ENCODE measurements around the gene MSI1.

Gene MSI1

GRCh38 chr12:120394483-120395367, 25.8 kb upstream of the MSI1 start:
- H3K36me3 Mint-ChIP-seq, result no peaks in the 10 kb centered on the region
- H3K4me3 Mint-ChIP-seq, result no peak overlapping the region
- peaks cover 5 to 6% of the 10 kb centered on the region in 2 donors for H3K4me1 Mint-ChIP-seq
- no peak for ATAC-seq (replicated peaks)
- peaks cover 3% of the 10 kb centered on the region in 2 donors for H3K9me3 Mint-ChIP-seq
- H3K27me3 Mint-ChIP-seq, result peaks cover 53 to 76% of the 10 kb centered on the region in 2 donors
- no peak for DNase-seq
- H3K27ac Mint-ChIP-seq, result no peak overlapping the region

DNA sequence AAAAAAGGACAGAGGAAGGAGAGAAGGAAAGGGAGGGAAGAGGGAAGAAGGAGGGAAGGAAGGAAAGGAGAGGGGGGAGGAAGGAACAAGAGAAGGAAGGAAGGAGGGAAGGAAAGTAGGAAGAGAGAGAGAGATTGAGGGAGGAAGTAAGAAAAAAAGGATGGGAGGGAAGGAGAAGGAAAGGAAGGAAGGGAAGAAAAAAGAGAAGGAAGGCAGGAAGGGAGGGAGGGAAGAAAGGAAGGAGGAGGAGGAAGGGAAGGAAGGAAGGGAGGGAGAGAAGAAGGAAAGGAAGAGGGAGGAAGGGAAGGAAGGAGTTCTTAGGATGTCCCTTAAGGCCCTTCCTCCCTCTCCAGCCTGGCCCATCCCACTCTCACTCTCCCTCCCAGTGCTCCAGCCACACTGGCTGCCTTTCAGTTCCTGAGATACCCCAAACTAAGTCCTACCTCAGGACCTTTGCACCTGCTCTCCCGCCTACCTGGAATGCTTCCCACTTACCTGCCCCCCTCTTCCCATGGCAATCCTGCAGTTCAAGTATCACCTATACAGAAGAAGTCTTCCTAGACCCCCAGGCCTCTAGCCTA, 21.7 kb upstream of the MSI1 start:
- peaks cover 2 to 15% of the 10 kb centered on the region in 2 donors for H3K4me1 Mint-ChIP-seq
- no peak overlapping the region for H3K4me3 Mint-ChIP-seq
- H3K9me3 Mint-ChIP-seq, result peaks cover 3 to 4% of the 10 kb centered on the region in 2 donors
- peaks cover 0 to 3% of the 10 kb centered on the region in 2 donors for H3K36me3 Mint-ChIP-seq
- no peak overlapping the region for H3K27ac Mint-ChIP-seq
- H3K27me3 Mint-ChIP-seq, result peaks cover 55 to 68% of the 10 kb centered on the region in 2 donors
- ATAC-seq (replicated peaks) (no peak), DNase-seq (no peak)

GRCh38 chr12:120388691-120389481, 19.9 kb upstream of the MSI1 start:
- Mint-ChIP-seq H3K4me3 (no peak overlapping the region), H3K36me3 (peaks cover 0 to 3% of the 10 kb centered on the region in 2 donors), H3K4me1 (peaks cover 0 to 9% of the 10 kb centered on the region in 2 donors), H3K27ac (no peak overlapping the region), H3K27me3 (peaks cover 48 to 58% of the 10 kb centered on the region in 2 donors), H3K9me3 (peaks cover 3 to 4% of the 10 kb centered on the region in 2 donors)
- ATAC-seq (replicated peaks), result no peak
- DNase-seq, result no peak

- DNase-seq (no peak), ATAC-seq (replicated peaks) (no peak)
- Mint-ChIP-seq H3K4me3 (no peak overlapping the region), H3K36me3 (no peaks in the 10 kb centered on the region), H3K27ac (no peak overlapping the region), H3K4me1 (peaks cover 2 to 6% of the 10 kb centered on the region in 2 donors), H3K27me3 (peaks cover 35 to 41% of the 10 kb centered on the region in 2 donors), H3K9me3 (no peaks in the 10 kb centered on the region)
These were observed 12.9 kb upstream of the MSI1 start for GRCh38 chr12:120381752-120382419.

GRCh38 chr12:120378036-120378435, 9.1 kb upstream of the MSI1 start:
- Mint-ChIP-seq H3K27me3 (peaks cover 51 to 54% of the 10 kb centered on the region in 2 donors), H3K9me3 (no peaks in the 10 kb centered on the region), H3K4me1 (peaks cover 4 to 7% of the 10 kb centered on the region in 2 donors), H3K36me3 (no peaks in the 10 kb centered on the region), H3K4me3 (no peak overlapping the region), H3K27ac (no peak overlapping the region)
- ATAC-seq (replicated peaks) (no peak), DNase-seq (no peak)

GRCh38 chr12:120377611-120378010, 8.6 kb upstream of the MSI1 start:
- no peak for ATAC-seq (replicated peaks)
- Mint-ChIP-seq H3K36me3 (no peaks in the 10 kb centered on the region), H3K9me3 (no peaks in the 10 kb centered on the region), H3K27ac (no peak overlapping the region), H3K4me1 (peaks cover 4 to 7% of the 10 kb centered on the region in 2 donors), H3K4me3 (no peak overlapping the region), H3K27me3 (peaks cover 56 to 58% of the 10 kb centered on the region in 2 donors)
- no peak for DNase-seq

GRCh38 chr12:120376934-120377572, 8.1 kb upstream of the MSI1 start:
- Mint-ChIP-seq H3K4me1 (peaks cover 4 to 7% of the 10 kb centered on the region in 2 donors), H3K36me3 (no peaks in the 10 kb centered on the region), H3K4me3 (no peak overlapping the region), H3K27me3 (peaks cover 56 to 58% of the 10 kb centered on the region in 2 donors), H3K9me3 (no peaks in the 10 kb centered on the region), H3K27ac (no peak overlapping the region)
- no peak for ATAC-seq (replicated peaks)
- no peak for DNase-seq

DNA sequence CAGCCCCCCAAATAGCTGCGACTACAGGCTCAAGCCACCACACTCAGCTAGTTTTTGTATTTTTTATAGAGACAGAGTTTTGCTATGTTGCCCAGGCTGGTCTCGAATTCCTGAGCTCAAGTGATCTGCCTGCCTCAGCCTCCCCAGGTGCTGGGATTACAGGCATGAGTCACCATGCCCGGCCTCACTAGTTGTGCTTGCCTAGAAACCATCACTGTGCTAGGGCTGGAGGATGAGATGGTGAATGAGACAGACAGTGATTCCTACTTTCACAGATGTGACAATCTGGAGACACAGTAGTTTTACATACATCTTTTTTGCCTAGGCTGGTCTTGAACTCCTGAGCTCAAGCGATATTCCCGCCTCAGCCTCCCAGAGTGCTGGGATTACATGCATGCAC, 7.5 kb upstream of the MSI1 start:
- ATAC-seq (replicated peaks) (no peak), DNase-seq (no peak)
- peaks cover 4 to 7% of the 10 kb centered on the region in 2 donors for H3K4me1 Mint-ChIP-seq
- no peaks in the 10 kb centered on the region for H3K36me3 Mint-ChIP-seq
- no peak overlapping the region for H3K27ac Mint-ChIP-seq
- no peaks in the 10 kb centered on the region for H3K9me3 Mint-ChIP-seq
- H3K4me3 Mint-ChIP-seq, result no peak overlapping the region
- H3K27me3 Mint-ChIP-seq, result peaks cover 57 to 58% of the 10 kb centered on the region in 2 donors

- H3K9me3 Mint-ChIP-seq, result no peaks in the 10 kb centered on the region
- ATAC-seq (replicated peaks) (no peak), DNase-seq (no peak)
- peaks cover 4 to 7% of the 10 kb centered on the region in 2 donors for H3K4me1 Mint-ChIP-seq
- peaks cover 58 to 59% of the 10 kb centered on the region in 2 donors for H3K27me3 Mint-ChIP-seq
- H3K36me3 Mint-ChIP-seq, result no peaks in the 10 kb centered on the region
- H3K4me3 Mint-ChIP-seq, result no peak overlapping the region
- H3K27ac Mint-ChIP-seq, result no peak overlapping the region
These were observed 7.0 kb upstream of the MSI1 start for GRCh38 chr12:120376009-120376408.

DNA sequence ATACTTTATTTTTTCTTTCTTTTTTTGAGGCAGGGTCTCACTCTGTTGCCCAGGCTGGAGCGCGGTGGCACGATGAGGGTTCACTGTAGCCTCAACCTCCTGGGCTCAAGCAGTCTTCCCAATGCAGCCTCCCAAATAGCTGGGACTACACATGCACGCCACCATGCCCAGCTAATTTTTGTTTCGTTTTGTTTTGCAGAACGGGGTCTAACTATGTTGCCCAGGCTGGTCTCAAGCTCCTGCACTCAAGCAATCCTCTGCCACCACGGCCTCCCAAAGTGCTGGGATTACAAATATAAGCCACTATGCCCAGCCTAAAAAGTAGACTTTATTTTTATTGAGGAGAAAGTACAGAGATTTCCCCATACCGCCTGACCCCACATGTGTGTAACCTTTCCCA, 4.7 kb upstream of the MSI1 start:
- peaks cover 65 to 66% of the 10 kb centered on the region in 2 donors for H3K27me3 Mint-ChIP-seq
- no peak overlapping the region for H3K27ac Mint-ChIP-seq
- peaks cover 16 to 19% of the 10 kb centered on the region in 2 donors for H3K4me1 Mint-ChIP-seq
- H3K4me3 Mint-ChIP-seq, result no peak overlapping the region
- H3K9me3 Mint-ChIP-seq, result no peaks in the 10 kb centered on the region
- no peaks in the 10 kb centered on the region for H3K36me3 Mint-ChIP-seq
- DNase-seq, result no peak
- no peak for ATAC-seq (replicated peaks)

DNA sequence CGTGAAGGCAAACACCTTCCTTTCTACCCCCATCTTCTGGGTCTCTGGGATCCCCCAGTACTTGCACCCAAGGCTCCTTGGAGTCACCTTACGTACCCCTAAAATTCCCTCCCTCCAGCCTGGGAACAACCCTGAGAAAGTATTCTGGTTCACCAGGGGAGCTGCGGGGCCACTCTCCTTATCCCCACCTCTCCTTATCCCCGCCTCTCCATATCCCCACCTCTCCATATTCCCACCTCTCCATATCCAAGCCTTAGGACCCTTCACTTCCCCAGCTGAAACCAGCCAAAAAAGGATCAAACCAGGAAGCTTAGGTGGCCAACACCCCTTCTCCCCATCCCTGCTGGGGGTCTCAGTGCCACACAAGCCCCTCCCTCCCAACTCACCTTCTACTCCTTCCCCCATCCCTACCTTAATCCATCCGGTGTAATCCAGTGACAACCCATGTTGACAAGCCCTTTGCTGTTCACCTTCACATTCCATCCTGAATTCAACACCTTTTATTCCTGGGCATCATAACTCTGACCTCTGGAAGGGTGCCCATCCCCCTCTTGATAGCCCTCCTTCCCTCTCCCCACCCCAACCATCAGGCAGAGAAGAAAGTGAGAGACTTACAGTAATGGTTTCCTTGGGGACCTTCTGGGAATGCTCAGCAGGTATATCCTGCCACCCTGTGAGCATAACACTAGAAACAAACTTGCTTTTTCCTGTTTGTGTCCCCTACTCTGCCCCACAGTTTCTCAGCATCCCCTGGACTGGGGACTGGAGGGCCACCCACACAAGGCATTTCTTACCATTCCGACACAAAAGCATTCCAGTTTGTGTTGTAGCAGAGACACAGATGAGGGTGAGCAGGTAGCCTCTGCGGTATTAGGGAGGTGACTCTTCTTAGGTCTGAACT, 1.6 kb upstream of the MSI1 start:
- Mint-ChIP-seq H3K27ac (no peak overlapping the region), H3K9me3 (no peaks in the 10 kb centered on the region), H3K4me3 (peak overlapping the region; percentile 75 to 78), H3K27me3 (peaks cover 72 to 83% of the 10 kb centered on the region in 2 donors), H3K4me1 (peaks cover 11 to 12% of the 10 kb centered on the region in 2 donors), H3K36me3 (no peaks in the 10 kb centered on the region)
- no peak for DNase-seq
- ATAC-seq (replicated peaks), result no peak

GRCh38 chr12:120369603-120370342, 809 bp upstream of the MSI1 start:
- H3K9me3 Mint-ChIP-seq, result no peaks in the 10 kb centered on the region
- no peak overlapping the region for H3K27ac Mint-ChIP-seq
- ATAC-seq (replicated peaks) (no peak), DNase-seq (no peak)
- no peaks in the 10 kb centered on the region for H3K36me3 Mint-ChIP-seq
- peaks cover 11 to 12% of the 10 kb centered on the region in 2 donors for H3K4me1 Mint-ChIP-seq
- H3K4me3 Mint-ChIP-seq, result peak overlapping the region; percentile 75 to 78
- H3K27me3 Mint-ChIP-seq, result peaks cover 68 to 83% of the 10 kb centered on the region in 2 donors
